GM19023 (cell line): ENCODE data around the gene ATXN3.

ENCODE experiments used
- ATAC-seq: cut with Tn5 transposase; IDR thresholded peaks from one replicate; pipeline ENCODE4 v1.9.1; 2021; ENCODE audit warnings: mild to moderate bottlenecking, moderate library complexity; ENCODE audit not compliant: unreplicated experiment

ATXN3 gene

GRCh38 chr14:92106143-92106926, at the start of gene ATXN3:
ATXN3 (minus strand) TSS chr14:92106582; CDS start chr14:92106552, 30 bp downstream.
- ATAC-seq: peak; percentile 84

- no peak for ATAC-seq
Observed at GRCh38 chr14:92154283-92154942, 48.0 kb upstream of the ATXN3 start.

GRCh38 chr14:92153581-92153980, 47.2 kb upstream of the ATXN3 start:
- ATAC-seq: no peak

GRCh38 chr14:92144708-92145107, 38.3 kb upstream of the ATXN3 start:
- ATAC-seq: no peak

GRCh38 chr14:92143962-92144361, 37.6 kb upstream of the ATXN3 start:
- ATAC-seq: no peak

- ATAC-seq: no peak
Observed at GRCh38 chr14:92143309-92143708, 36.9 kb upstream of the ATXN3 start.

GRCh38 chr14:92135269-92135668, 28.9 kb upstream of the ATXN3 start:
- no peak for ATAC-seq

- no peak for ATAC-seq
Observed at GRCh38 chr14:92134456-92134855, 28.1 kb upstream of the ATXN3 start.

- ATAC-seq: no peak
Observed at GRCh38 chr14:92122761-92123160, 16.4 kb upstream of the ATXN3 start.

- ATAC-seq: peak; percentile 13
Observed at GRCh38 chr14:92122351-92122677, 15.9 kb upstream of the ATXN3 start.

- peak; percentile 94 for ATAC-seq
Observed at GRCh38 chr14:92121670-92122350, 15.4 kb upstream of the ATXN3 start, which contains the start of the genes CPSF2 and NDUFB1. CPSF2 (plus strand) TSS chr14:92121969; CDS start chr14:92130985, 9,016 bp downstream. NDUFB1 (minus strand) TSS chr14:92121706; CDS start chr14:92117637, 4,069 bp downstream.

- peak; percentile 15 for ATAC-seq
Observed at GRCh38 chr14:92121207-92121669, 14.9 kb upstream of the ATXN3 start.

GRCh38 chr14:92109490-92109889, 3.1 kb upstream of the ATXN3 start:
- no peak for ATAC-seq

- ATAC-seq: no peak
Observed at GRCh38 chr14:92108345-92109254, 2.2 kb upstream of the ATXN3 start.

- peak; percentile 4 for ATAC-seq
Observed at GRCh38 chr14:92105893-92106142, 564 bp downstream of the ATXN3 start.

GRCh38 chr14:92105073-92105892, 1.1 kb downstream of the ATXN3 start:
- ATAC-seq: no peak

- no peak for ATAC-seq
Observed at GRCh38 chr14:92103363-92103989, 2.9 kb downstream of the ATXN3 start.

- ATAC-seq: no peak
Observed at GRCh38 chr14:92099802-92100201, 6.6 kb downstream of the ATXN3 start.

- no peak for ATAC-seq
Observed at GRCh38 chr14:92093320-92093719, 13.1 kb downstream of the ATXN3 start.
